PC-3 (cell line): ENCODE results near the gene SFTPB. TPM values are rescaled to one million over a fixed set of nuclear protein-coding genes. Genes with fewer than 3 reads are reported as not detected.

Source experiments
- ATAC-seq: fragments of 200-7000 bp; cut with Tn5 transposase; 2 replicates; pipeline ENCODE4 v1.9.1; 2020; ENCODE audit warnings: mild to moderate bottlenecking, moderate library complexity
- BruUV-seq: library from RNA; stranded (reverse); fragments of 400-500 nt; replicated peaks from 2 replicates; lab custom pipeline; 2021; lab: Mats Ljungman, UMichigan
- CTCF ChIA-PET: fragments of 300-600 bp; sonication (Branson Sonifier 250); formaldehyde crosslinking; loops from one replicate; lab custom pipeline; 2022; ENCODE audit warnings: antibody characterized with exemption; lab: Charles Lee
- POLR2A ChIA-PET: fragments of 300-600 bp; sonication (Branson Sonifier 250); formaldehyde crosslinking; loops from one replicate; lab custom pipeline; 2022; ENCODE audit warnings: antibody characterized with exemption; ENCODE audit not compliant: unreplicated experiment; lab: Charles Lee
- DNase-seq: peaks from one replicate; pipeline ENCODE4 v3.0.0-alpha.2; 2015
- H2AFZ ChIP-seq: fragments of 300-600 bp; sonication (generic); 2 replicates; pipeline ENCODE4 v1.6.0; 2016; ENCODE audit warnings: antibody characterized with exemption, low read length
- H3F3A ChIP-seq: fragments of 300-600 bp; sonication (generic); one replicate; pipeline ENCODE4 v1.6.0; 2017; ENCODE audit warnings: antibody characterized with exemption, low read length, control low read depth, mild to moderate bottlenecking; ENCODE audit not compliant: unreplicated experiment
- H3K27ac ChIP-seq: fragments of 300-600 bp; sonication (generic); 2 replicates; pipeline ENCODE4 v1.5.1; 2016; ENCODE audit warnings: mild to moderate bottlenecking, low read length
- H3K27me3 ChIP-seq: fragments of 300-600 bp; sonication (generic); 2 replicates; pipeline ENCODE4 v1.6.1; 2016; ENCODE audit warnings: low read length, mixed read lengths
- H3K36me3 ChIP-seq: fragments of 300-600 bp; sonication (generic); 2 replicates; pipeline ENCODE4 v1.6.1; 2016; ENCODE audit warnings: low read depth, mixed run types, low read length, mixed read lengths
- H3K4me1 ChIP-seq: fragments of 300-600 bp; sonication (generic); 2 replicates; pipeline ENCODE4 v1.5.1; 2016; ENCODE audit warnings: low read length; ENCODE audit not compliant: insufficient read depth
- H3K4me2 ChIP-seq: fragments of 300-600 bp; sonication (generic); 2 replicates; pipeline ENCODE4 v1.6.0; 2016; ENCODE audit warnings: low read length
- H3K4me3 ChIP-seq: fragments of 300-600 bp; sonication (generic); 2 replicates; pipeline ENCODE4 v1.5.1; 2016; ENCODE audit warnings: mild to moderate bottlenecking, low read length, mixed read lengths
- H3K79me2 ChIP-seq: fragments of 300-600 bp; sonication (generic); 2 replicates; pipeline ENCODE4 v1.6.1; 2017; ENCODE audit warnings: low read length, mixed read lengths
- H3K9ac ChIP-seq: fragments of 300-600 bp; sonication (generic); 2 replicates; pipeline ENCODE4 v1.6.0; 2016; ENCODE audit warnings: mild to moderate bottlenecking, low read length
- H3K9me2 ChIP-seq: fragments of 300-600 bp; sonication (generic); replicated peaks from 2 replicates; pipeline ENCODE4 v1.6.1; 2016; ENCODE audit warnings: mixed run types, low read length, mixed read lengths
- H3K9me3 ChIP-seq: fragments of 300-600 bp; sonication (generic); 2 replicates; pipeline ENCODE4 v1.6.1; 2016; ENCODE audit warnings: low read length, mixed read lengths
- H4K20me1 ChIP-seq: fragments of 300-600 bp; sonication (generic); 2 replicates; pipeline ENCODE4 v1.6.1; 2016; ENCODE audit warnings: low read length, mixed read lengths
- CTCF ChIP-seq: fragments of 300-600 bp; sonication (generic); conservative IDR thresholded peaks from 2 replicates; pipeline ENCODE4 v1.5.1; 2017; ENCODE audit warnings: antibody characterized with exemption, low read depth, mild to moderate bottlenecking, low read length
- EZH2 ChIP-seq: fragments of 300-600 bp; sonication (generic); IDR thresholded peaks from one replicate; pipeline ENCODE4 v1.6.1; 2017; ENCODE audit warnings: antibody characterized with exemption, mild to moderate bottlenecking, low read length; ENCODE audit not compliant: unreplicated experiment
- EZH2phosphoT487 ChIP-seq: fragments of 300-600 bp; sonication (generic); IDR thresholded peaks from 2 replicates; pipeline ENCODE4 v1.6.1; 2018; ENCODE audit warnings: mild to moderate bottlenecking, antibody characterized with exemption, low read length, borderline replicate concordance
- intact Hi-C: fragments of 100-400 bp; cut with micrococcal nuclease; formaldehyde crosslinking; loops from 2 replicates; pipeline ENCODE4 v1.9.0; 2023
- total RNA-seq: library from RNA; depleted of rRNA; stranded (reverse); fragments of >200 nt; gene quantifications from 2 replicates; pipeline ENCODE4 v1.2.3, GENCODE V29; 2014

Gene SFTPB
- total RNA-seq, 1 experiment from 2014 or later, result not detected

- ATAC-seq, result no peak
- Histone ChIP-seq H3K9ac (no peak overlapping the region), H3K9me3 (no peaks in the 10 kb centered on the region), H3K4me1 (peaks cover 27% of the 10 kb centered on the region), H4K20me1 (no peaks in the 10 kb centered on the region; the same call in 1 of the 2 replicates), H3K9me2 (no peaks in the 10 kb centered on the region), H3K4me3 (no peak overlapping the region), H3K27ac (no peak overlapping the region), H3K27me3 (no peaks in the 10 kb centered on the region), H3F3A (peaks cover 3% of the 10 kb centered on the region), H2AFZ (no peak overlapping the region), H3K4me2 (no peak overlapping the region), H3K36me3 (peaks cover 69% of the 10 kb centered on the region), H3K79me2 (no peaks in the 10 kb centered on the region)
- no peak for DNase-seq
- TF ChIP-seq EZH2phosphoT487 (no peak), CTCF (no peak), EZH2 (no peak)
- CTCF ChIA-PET, result interaction anchor here (0.7 to 0.8 kb wide), 2 partner anchors 11 to 69 kb away, joined by 3 read pairs; no protein-coding TSS in a partner anchor
- POLR2A ChIA-PET, result no interaction called here
- no TSS peak for BruUV-seq
- intact Hi-C loops, result loop anchor here (10.0 kb wide), 1 partner anchor 167 kb away; no protein-coding TSS in a partner anchor
Measured at GRCh38 chr2:85647823-85648526, 20.0 kb downstream of the SFTPB start.

DNA sequence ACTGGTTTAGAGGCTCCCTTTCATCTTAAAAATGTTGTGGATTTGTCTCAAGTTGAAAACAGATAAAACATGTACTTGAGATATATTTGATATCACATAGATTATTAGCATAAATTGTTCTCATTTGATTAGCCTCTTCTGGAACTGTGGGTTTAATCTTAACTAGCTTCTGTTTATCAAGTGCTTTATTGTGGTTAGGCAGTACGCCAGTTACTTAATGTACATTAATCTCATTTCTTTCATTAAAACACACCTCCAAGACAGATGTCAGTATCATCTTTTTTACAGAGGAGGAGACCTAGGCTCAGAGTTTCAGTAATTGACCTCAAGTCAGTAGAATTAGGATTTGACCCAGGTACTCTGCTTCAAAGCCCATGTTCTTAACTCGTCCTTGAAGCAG is 21.8 kb downstream of the SFTPB start:
- ChIA-PET POLR2A (no interaction called here), CTCF (no interaction called here)
- no peaks in the 10 kb centered on the region for H3K79me2 ChIP-seq
- no peaks in the 10 kb centered on the region for H3K27me3 ChIP-seq
- no TSS peak for BruUV-seq
- H3K9me3 ChIP-seq, result no peaks in the 10 kb centered on the region
- ATAC-seq, result no peak
- H3F3A ChIP-seq, result peaks cover 3% of the 10 kb centered on the region
- no peak overlapping the region for H3K9ac ChIP-seq
- H3K4me2 ChIP-seq, result no peak overlapping the region
- no peaks in the 10 kb centered on the region for H3K9me2 ChIP-seq
- H4K20me1 ChIP-seq, result no peaks in the 10 kb centered on the region; the same call in 1 of the 2 replicates
- peaks cover 27% of the 10 kb centered on the region for H3K4me1 ChIP-seq
- no peak for DNase-seq
- intact Hi-C loops, result loop anchor here (10.0 kb wide), 1 partner anchor 169 kb away; no protein-coding TSS in a partner anchor
- no peak overlapping the region for H3K4me3 ChIP-seq
- H2AFZ ChIP-seq, result no peak overlapping the region
- TF ChIP-seq EZH2, result no peak
- no peak for TF ChIP-seq CTCF
- no peak for TF ChIP-seq EZH2phosphoT487
- H3K27ac ChIP-seq, result no peak overlapping the region
- peaks cover 80% of the 10 kb centered on the region for H3K36me3 ChIP-seq

GRCh38 chr2:85644909-85645308 is 23.1 kb downstream of the SFTPB start:
- Histone ChIP-seq H4K20me1 (no peaks in the 10 kb centered on the region; the same call in 1 of the 2 replicates), H3K9me2 (no peaks in the 10 kb centered on the region), H3F3A (peaks cover 3% of the 10 kb centered on the region), H3K27me3 (no peaks in the 10 kb centered on the region), H3K9ac (no peak overlapping the region), H3K4me2 (no peak overlapping the region), H3K4me1 (peaks cover 23% of the 10 kb centered on the region), H2AFZ (no peak overlapping the region), H3K27ac (no peak overlapping the region), H3K9me3 (no peaks in the 10 kb centered on the region), H3K36me3 (peaks cover 81% of the 10 kb centered on the region), H3K4me3 (no peak overlapping the region), H3K79me2 (no peaks in the 10 kb centered on the region)
- no TSS peak for BruUV-seq
- ChIA-PET POLR2A (no interaction called here), CTCF (no interaction called here)
- intact Hi-C loops, result loop anchor here (10.0 kb wide), 1 partner anchor 170 kb away; no protein-coding TSS in a partner anchor
- ATAC-seq, result no peak
- no peak for TF ChIP-seq EZH2phosphoT487
- no peak for TF ChIP-seq EZH2
- no peak for TF ChIP-seq CTCF
- no peak for DNase-seq
